BLaER1 treated with 17β-estradiol and CSF1 and Interleukin-3, amounts not matched to agents 10 nM and 100 nM (cell line): ENCODE measurements around the gene CFAP58.
"Not testable (repeated sequence)": the region's sequence is repeated elsewhere in the genome, so short reads cannot be mapped to it uniquely, and the experiment has no call there.

Experiments
- H3K27ac ChIP-seq, 11 experiments: shearing (Covaris generic); formaldehyde crosslinking; 2 replicates each; pipeline ENCODE4 v1.8.1; 2022
- H3K27me3 ChIP-seq, 11 experiments: shearing (Covaris generic); formaldehyde crosslinking; 2 replicates each; pipeline ENCODE4 v1.8.1; 2022
- H3K36me3 ChIP-seq, 11 experiments: shearing (Covaris generic); formaldehyde crosslinking; 2 replicates each; pipeline ENCODE4 v1.8.1; 2022
- H3K4me1 ChIP-seq, 10 experiments: shearing (Covaris generic); formaldehyde crosslinking; 2 replicates each; pipeline ENCODE4 v1.8.1; 2022
- H3K4me2 ChIP-seq, 11 experiments: shearing (Covaris generic); formaldehyde crosslinking; 2 replicates each; pipeline ENCODE4 v1.8.1; 2022
- H3K4me3 ChIP-seq, 10 experiments: shearing (Covaris generic); formaldehyde crosslinking; 2 replicates each; pipeline ENCODE4 v1.8.1; 2022
- H3K9ac ChIP-seq, 11 experiments: shearing (Covaris generic); formaldehyde crosslinking; 2 replicates each; pipeline ENCODE4 v1.8.1; 2022
- H3K9me3 ChIP-seq, 11 experiments: shearing (Covaris generic); formaldehyde crosslinking; replicated peaks in 1 of 11; 2 replicates each; pipeline ENCODE4 v1.8.1; 2022
- H4K20me1 ChIP-seq, 11 experiments: shearing (Covaris generic); formaldehyde crosslinking; 2 replicates each; pipeline ENCODE4 v1.8.1; 2022
- Cebpa-rat ChIP-seq, 11 experiments: shearing (Covaris generic); IDR thresholded peaks; 2 replicates each; pipeline ENCODE4 v1.8.1; 2022

The CFAP58 gene

DNA sequence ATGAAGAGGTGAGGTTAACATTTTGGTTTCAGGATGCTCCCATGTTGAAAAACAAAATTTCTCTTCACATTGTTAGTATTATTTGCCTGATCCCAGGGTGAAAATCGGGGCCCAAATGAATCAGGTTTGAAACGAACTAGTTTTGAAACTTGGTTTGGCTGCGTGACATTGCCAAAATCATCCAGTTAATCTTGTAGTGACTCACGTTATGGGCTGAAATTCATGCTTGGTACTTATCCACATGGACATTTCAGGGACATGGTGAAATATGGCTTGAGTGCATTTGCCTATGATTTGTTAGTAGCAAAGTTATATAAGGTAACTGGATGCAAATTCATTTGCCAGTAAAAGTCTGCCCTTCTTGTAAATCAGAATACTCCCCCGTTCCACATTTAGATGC is 97.3 kb downstream of the CFAP58 start:
- Histone ChIP-seq H3K27ac (no peak overlapping the region), H3K36me3 (no peaks in the 10 kb centered on the region), H3K9me3 (no peaks in the 10 kb centered on the region), H3K4me1 (peaks cover 0 to 16% (median 12%) of the 10 kb centered on the region in 10 experiments; a peak in 12 of 20 replicates), H3K4me2 (no peak overlapping the region), H4K20me1 (no peaks in the 10 kb centered on the region), H3K9ac (no peak overlapping the region), H3K27me3 (no peaks in the 10 kb centered on the region), H3K4me3 (no peak overlapping the region)
- TF ChIP-seq Cebpa-rat (IDR thresholded peaks at IDR 0.05), result no peak

- Histone ChIP-seq H3K4me1 (peaks cover 14 to 34% (median 28%) of the 10 kb centered on the region in 10 experiments), H3K9ac (no peak overlapping the region), H3K4me2 (no peak overlapping the region), H4K20me1 (no peaks in the 10 kb centered on the region), H3K9me3 (no peaks in the 10 kb centered on the region), H3K36me3 (no peaks in the 10 kb centered on the region), H3K27me3 (no peaks in the 10 kb centered on the region), H3K4me3 (no peak overlapping the region), H3K27ac (no peak overlapping the region)
- TF ChIP-seq Cebpa-rat (IDR thresholded peaks at IDR 0.05), result no peak
Observed at GRCh38 chr10:104452977-104453376, 99.3 kb downstream of the CFAP58 start.

- H4K20me1 ChIP-seq, result no peaks in the 10 kb centered on the region
- H3K27ac ChIP-seq, result peak overlapping the region in 6 of 11 experiments; percentile 7 to 75 (median 66); a peak in 10 of 22 replicates
- H3K36me3 ChIP-seq, result no peaks in the 10 kb centered on the region
- peak overlapping the region; percentile 44 to 74 (median 61) for H3K4me2 ChIP-seq
- H3K27me3 ChIP-seq, result no peaks in the 10 kb centered on the region
- no peak overlapping the region for H3K4me3 ChIP-seq
- H3K9me3 ChIP-seq, result peaks cover 0 to 3% (median 0%) of the 10 kb centered on the region in 11 experiments; a peak in 2 of 22 replicates
- peak in 2 of 11 experiments; percentile 5 to 6; a peak in 2 of 22 replicates for TF ChIP-seq Cebpa-rat (IDR thresholded peaks at IDR 0.05)
- H3K9ac ChIP-seq, result peak overlapping the region in 4 of 11 experiments; percentile 14 to 51 (median 40); a peak in 5 of 22 replicates
- H3K4me1 ChIP-seq, result peaks cover 14 to 26% (median 21%) of the 10 kb centered on the region in 10 experiments
Observed at GRCh38 chr10:104456802-104457542, 103.3 kb downstream of the CFAP58 start.

GRCh38 chr10:104457543-104457828 is 103.9 kb downstream of the CFAP58 start:
- no peak for TF ChIP-seq Cebpa-rat (IDR thresholded peaks at IDR 0.05)
- Histone ChIP-seq H3K36me3 (no peaks in the 10 kb centered on the region), H3K27me3 (no peaks in the 10 kb centered on the region), H3K4me2 (peak overlapping the region; percentile 44 to 74 (median 61); a peak in 20 of 22 replicates), H4K20me1 (no peaks in the 10 kb centered on the region), H3K4me1 (peaks cover 14 to 26% (median 21%) of the 10 kb centered on the region in 10 experiments), H3K4me3 (no peak overlapping the region), H3K27ac (peak overlapping the region in 5 of 11 experiments; percentile 9 to 75 (median 67); a peak in 10 of 22 replicates), H3K9ac (peak overlapping the region in 4 of 11 experiments; percentile 14 to 51 (median 40); a peak in 4 of 22 replicates), H3K9me3 (peaks cover 0 to 7% (median 4%) of the 10 kb centered on the region in 11 experiments; a peak in 10 of 22 replicates)

GRCh38 chr10:104465575-104465974 is 111.9 kb downstream of the CFAP58 start:
- not testable (repeated sequence) for H3K4me3 ChIP-seq, H3K36me3 ChIP-seq, H4K20me1 ChIP-seq, H3K27me3 ChIP-seq, H3K27ac ChIP-seq, H3K4me1 ChIP-seq, H3K4me2 ChIP-seq, H3K9ac ChIP-seq
- peaks cover 27 to 41% (median 34%) of the 10 kb centered on the region in 11 experiments for H3K9me3 ChIP-seq

DNA sequence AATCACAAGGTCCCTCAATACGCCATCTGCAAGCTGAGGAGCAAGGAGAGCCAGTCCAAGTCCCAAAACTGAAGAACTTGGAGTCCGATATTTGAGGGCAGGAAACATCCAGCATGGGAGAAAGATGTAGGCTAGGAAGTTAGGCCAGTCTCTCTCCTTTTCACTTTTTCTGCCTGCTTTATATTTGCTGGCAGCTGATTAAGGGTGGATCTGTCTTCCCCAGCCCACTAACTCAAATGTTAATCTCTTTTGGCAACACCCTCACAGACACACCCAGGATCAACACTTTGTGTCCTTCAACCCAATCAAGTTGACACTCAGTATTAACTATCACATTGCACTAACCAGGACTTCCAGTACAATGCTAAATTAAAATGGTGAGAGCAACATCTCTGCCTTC is 115.2 kb downstream of the CFAP58 start:
- H3K4me3 ChIP-seq, H3K27me3 ChIP-seq, H3K4me2 ChIP-seq, H3K27ac ChIP-seq, H3K4me1 ChIP-seq, H3K36me3 ChIP-seq, H4K20me1 ChIP-seq, H3K9ac ChIP-seq: not testable (repeated sequence)
- peaks cover 13 to 34% (median 25%) of the 10 kb centered on the region in 11 experiments for H3K9me3 ChIP-seq

DNA sequence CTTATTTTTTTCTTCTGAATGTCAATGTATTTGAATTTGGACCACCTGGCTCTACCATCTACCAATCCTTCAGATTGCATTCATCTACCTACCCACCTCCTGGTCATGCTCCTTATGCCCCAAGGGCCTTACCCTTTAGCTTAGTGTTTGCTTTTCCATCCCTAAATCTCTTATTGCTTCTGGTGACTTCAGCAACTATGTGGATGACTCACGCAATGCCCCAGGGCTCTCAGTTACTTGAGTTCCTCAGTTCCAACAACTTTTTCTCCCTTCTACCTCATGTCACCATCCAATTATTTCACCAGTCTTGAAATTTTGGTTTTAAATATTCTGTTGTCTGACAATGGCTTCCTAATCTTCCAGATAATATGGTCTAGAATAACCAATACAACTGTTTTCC is 118.9 kb downstream of the CFAP58 start:
- peaks cover 0 to 13% (median 7%) of the 10 kb centered on the region in 11 experiments; a peak in 6 of 22 replicates for H3K9me3 ChIP-seq
- no peak for TF ChIP-seq Cebpa-rat (IDR thresholded peaks at IDR 0.05)
- no peaks in the 10 kb centered on the region for H4K20me1 ChIP-seq
- no peaks in the 10 kb centered on the region for H3K36me3 ChIP-seq
- no peak overlapping the region for H3K4me3 ChIP-seq
- H3K9ac ChIP-seq, result no peak overlapping the region
- no peak overlapping the region for H3K27ac ChIP-seq
- no peak overlapping the region for H3K4me2 ChIP-seq
- H3K27me3 ChIP-seq, result no peaks in the 10 kb centered on the region
- H3K4me1 ChIP-seq, result peaks cover 0 to 7% (median 0%) of the 10 kb centered on the region in 10 experiments; a peak in 1 of 20 replicates

GRCh38 chr10:104472957-104473745 is 119.5 kb downstream of the CFAP58 start:
- H3K27ac ChIP-seq, result no peak overlapping the region
- no peak overlapping the region for H3K9ac ChIP-seq
- H3K27me3 ChIP-seq, result no peaks in the 10 kb centered on the region
- H4K20me1 ChIP-seq, result no peaks in the 10 kb centered on the region
- no peak for TF ChIP-seq Cebpa-rat (IDR thresholded peaks at IDR 0.05)
- H3K36me3 ChIP-seq, result no peaks in the 10 kb centered on the region
- H3K9me3 ChIP-seq, result peaks cover 0 to 13% (median 7%) of the 10 kb centered on the region in 11 experiments; a peak in 6 of 22 replicates
- no peak overlapping the region for H3K4me3 ChIP-seq
- peaks cover 0 to 7% (median 0%) of the 10 kb centered on the region in 10 experiments; a peak in 1 of 20 replicates for H3K4me1 ChIP-seq
- H3K4me2 ChIP-seq, result no peak overlapping the region

DNA sequence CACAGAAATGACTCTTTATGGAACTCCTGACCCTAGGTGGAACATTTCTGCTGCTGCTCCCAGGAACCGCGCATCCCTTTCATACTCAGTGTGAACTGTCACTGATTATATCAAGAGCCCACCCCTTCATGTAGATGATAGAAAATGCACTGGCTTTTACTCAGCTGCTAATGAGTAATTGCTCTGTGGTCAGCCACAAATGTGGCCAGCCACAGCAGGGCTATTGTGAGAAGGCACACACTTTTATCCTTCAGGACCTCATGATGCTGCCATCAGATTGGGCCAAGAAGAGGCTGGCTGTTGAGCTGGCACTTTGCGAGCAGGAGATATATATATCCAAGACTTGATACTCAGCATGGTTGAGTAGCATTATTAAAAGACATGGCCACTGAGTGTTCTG is 124.7 kb downstream of the CFAP58 start:
- no peaks in the 10 kb centered on the region for H3K27me3 ChIP-seq
- no peaks in the 10 kb centered on the region; a peak in 1 of 22 replicates for H4K20me1 ChIP-seq
- no peak overlapping the region for H3K9ac ChIP-seq
- TF ChIP-seq Cebpa-rat (IDR thresholded peaks at IDR 0.05), result no peak
- H3K9me3 ChIP-seq, result peaks cover 0 to 3% (median under 1%) of the 10 kb centered on the region in 11 experiments; a peak in 5 of 22 replicates
- H3K4me3 ChIP-seq, result no peak overlapping the region
- H3K4me2 ChIP-seq, result no peak overlapping the region
- H3K27ac ChIP-seq, result no peak overlapping the region
- no peaks in the 10 kb centered on the region for H3K4me1 ChIP-seq
- no peaks in the 10 kb centered on the region for H3K36me3 ChIP-seq
